ENCODE measurements around the gene VIT.

The VIT gene, protein sequence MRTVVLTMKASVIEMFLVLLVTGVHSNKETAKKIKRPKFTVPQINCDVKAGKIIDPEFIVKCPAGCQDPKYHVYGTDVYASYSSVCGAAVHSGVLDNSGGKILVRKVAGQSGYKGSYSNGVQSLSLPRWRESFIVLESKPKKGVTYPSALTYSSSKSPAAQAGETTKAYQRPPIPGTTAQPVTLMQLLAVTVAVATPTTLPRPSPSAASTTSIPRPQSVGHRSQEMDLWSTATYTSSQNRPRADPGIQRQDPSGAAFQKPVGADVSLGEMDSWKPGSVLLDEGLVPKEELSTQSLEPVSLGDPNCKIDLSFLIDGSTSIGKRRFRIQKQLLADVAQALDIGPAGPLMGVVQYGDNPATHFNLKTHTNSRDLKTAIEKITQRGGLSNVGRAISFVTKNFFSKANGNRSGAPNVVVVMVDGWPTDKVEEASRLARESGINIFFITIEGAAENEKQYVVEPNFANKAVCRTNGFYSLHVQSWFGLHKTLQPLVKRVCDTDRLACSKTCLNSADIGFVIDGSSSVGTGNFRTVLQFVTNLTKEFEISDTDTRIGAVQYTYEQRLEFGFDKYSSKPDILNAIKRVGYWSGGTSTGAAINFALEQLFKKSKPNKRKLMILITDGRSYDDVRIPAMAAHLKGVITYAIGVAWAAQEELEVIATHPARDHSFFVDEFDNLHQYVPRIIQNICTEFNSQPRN

DNA sequence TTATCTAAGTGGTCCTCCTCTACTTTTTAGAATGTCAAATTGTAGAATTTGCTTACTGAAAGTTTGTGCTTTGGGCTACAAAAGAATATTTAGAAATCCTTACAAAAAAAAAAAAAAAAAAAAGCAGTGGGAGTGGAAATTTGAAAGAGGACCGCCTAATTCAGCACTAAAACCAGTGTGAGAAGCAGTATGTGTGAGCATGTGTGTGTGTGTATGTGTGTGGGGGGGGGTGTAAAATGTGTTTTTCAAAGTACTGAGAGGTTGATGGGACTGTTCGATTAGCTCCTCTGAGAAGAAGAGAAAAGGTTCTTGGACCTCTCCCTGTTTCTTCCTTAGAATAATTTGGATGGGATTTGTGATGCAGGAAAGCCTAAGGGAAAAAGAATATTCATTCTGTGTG lies at the start of gene VIT:
VIT (plus strand) TSS at position 175 of the 400 bp plus-strand sequence. CDS start 19,664 bp downstream, outside the sequence.
- in situ Hi-C loops (cut with MboI; ENCODE audit: low sequenced_read_pairs) = no loop called here

DNA sequence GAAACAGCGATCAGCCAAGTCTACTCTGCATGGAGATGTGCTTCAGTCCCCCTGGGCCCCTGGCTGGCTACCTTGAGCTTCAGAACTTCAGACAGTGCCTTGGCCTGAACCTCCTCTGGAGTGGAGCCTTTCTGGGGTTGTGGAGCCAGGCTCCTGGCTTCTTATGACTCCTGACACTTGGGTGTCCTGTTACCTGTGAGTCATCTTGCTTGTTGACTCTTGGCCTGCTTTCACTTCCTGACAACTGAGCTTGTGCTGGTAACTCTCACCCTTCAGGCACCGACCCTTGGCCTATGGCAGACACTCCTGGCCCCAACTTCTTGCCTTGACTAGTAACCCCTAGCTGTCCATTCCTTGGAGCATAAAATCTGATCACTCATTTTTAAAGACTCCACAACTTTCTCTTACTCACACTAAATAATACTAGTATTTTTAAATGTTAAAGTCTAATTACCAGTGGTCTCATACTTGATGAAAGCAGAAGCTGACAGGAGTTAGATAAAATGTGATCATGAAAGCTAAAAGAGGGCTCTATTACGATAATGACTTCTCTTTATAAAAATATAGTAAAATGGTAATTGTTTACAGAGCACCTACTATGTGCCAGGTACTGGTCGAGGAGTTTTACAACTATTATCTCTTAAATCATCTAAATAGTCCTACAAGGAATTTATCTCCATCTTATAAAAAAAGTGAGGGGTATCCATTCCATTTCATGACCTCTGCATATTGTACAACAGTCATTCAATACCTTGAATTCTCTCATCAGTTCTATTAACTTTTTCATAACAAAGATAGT lies 46.3 kb upstream of the VIT start:
- in situ Hi-C loops (cut with MboI; ENCODE audit: low sequenced_read_pairs) = no loop called here

DNA sequence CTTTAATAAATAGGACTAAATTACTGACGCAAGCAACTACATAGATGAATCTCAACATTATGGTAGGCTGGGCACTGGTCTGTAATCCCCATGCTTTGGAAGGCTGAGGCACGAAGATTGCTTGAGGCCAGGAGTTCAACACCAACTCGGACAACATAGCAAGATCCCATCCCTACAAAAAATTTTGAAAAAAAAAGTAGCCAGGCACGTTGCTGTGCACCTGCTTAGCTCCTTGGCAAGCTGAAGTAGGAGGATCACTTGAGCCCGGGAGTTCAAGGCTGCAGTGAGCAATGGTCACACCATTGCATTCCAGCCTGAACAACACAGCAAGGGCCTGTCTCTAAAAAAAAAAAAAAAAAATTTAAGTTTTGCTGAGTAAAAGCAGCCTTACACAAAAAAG lies 43.4 kb upstream of the VIT start:
- in situ Hi-C loops (cut with MboI; ENCODE audit: low sequenced_read_pairs) = no loop called here

DNA sequence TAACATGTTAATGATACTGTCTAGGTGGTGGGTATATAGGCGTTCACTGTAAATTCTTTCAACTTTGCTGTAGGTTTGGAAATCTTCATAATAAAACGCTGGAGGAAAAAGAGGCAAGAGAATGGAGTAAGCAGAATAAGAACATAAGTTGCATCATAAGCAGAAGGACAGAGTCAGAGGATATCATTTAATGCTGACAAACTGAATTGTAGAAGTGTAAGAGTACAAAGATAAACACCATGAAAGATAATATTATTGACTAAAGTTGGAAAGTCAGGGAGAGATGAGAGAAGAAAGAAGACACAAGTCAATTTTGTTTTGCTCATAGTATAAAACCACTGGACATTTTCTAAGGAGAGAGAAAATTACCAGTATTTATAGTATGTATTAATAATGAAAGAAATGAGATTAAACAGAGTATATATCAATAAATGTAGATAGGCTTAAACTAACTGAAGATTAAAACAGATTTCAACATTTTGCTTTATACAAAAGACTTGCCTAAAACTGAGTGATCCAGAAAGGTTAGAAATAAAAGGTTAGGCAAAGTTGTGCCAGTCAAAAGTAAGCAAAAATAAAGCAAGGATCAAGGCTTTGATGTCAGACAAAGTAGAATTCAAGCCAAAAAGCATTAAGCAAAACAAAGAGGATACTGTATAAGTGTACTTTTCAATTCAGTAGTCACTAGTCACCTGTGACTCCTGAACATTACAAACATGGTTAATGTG lies 42.4 kb upstream of the VIT start:
- in situ Hi-C loops (cut with MboI; ENCODE audit: low sequenced_read_pairs) = no loop called here

DNA sequence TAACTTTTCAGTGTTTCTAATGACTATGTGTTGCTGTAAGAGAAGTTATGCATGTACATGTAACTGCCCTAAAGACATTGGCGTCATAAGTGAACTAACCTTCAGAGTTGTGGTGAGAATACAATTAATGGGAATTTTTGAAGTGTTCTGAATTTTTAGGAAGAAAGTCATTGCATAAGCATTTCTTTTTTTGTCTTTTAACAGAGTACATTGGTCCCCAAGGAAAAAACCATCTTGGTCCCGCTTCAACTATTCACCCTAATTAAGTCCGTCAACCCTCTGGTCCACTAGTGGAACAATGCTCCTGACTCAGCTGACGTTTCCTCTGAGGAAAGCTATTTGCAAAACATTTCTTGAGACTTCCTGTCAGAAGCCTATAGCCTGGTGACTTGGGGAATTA lies 41.1 kb upstream of the VIT start:
- in situ Hi-C loops (cut with MboI; ENCODE audit: low sequenced_read_pairs) = no loop called here

DNA sequence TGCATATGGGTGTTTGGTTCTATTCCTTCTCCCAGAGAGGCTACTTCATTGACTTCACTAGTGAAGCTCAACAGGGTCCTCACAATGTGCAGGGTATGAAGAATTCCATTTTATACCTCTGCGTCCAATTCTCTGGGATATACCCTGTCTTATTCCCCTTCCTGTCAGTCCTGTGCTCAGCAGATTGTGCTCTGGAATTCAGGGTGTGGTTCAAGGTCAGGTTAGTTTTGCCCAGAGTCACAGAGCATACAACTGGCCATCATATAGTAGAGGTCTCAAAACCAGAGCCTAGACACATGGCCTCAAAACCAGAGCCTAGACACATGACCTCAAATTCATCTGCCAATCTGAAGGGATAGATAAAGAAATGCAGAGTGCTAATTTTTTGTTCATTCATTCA lies 38.8 kb upstream of the VIT start:
- in situ Hi-C loops (cut with MboI; ENCODE audit: low sequenced_read_pairs) = no loop called here

DNA sequence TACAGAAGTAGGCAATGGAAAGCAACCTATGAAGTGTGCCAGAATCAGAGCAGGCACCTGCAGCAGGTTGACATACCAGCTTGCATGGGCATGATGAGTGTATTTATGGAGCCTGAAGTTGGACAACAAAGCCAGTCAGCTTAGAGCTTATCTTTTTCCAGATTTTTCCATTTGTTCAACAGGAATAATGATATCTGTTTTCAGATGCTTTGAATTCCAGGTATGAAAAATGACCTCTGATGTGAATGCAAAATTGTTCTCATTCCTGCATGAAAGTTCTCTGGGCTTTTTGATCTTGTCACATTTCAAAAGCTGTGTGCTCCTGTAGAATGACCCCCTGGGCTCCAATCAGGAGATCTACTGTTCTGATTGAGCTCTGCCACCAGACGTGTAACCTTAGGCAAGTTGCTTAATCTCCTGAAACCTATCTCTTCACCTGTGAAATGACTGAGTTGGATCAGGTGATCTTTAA lies 38.2 kb upstream of the VIT start:
- in situ Hi-C loops (cut with MboI; ENCODE audit: low sequenced_read_pairs) = no loop called here

DNA sequence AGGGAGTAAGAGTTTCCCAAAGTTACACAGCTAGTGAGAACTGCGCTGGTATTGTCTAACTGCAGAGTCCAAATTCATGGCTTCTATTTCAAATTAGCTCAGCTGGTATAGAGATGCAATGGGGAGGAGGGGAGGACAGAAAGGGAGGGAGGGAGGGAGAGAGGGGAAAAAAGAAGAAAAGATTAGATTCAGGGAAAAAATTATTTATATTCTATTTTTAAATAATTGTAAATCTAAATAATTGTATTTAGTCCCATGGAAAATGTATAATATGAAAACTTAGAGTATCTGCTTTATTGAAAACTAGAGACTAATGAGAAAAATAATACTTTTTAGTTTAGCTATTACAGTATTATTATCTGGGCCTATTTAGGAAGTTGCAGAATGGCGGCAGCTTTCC lies 37.3 kb upstream of the VIT start:
- in situ Hi-C loops (cut with MboI; ENCODE audit: low sequenced_read_pairs) = no loop called here

DNA sequence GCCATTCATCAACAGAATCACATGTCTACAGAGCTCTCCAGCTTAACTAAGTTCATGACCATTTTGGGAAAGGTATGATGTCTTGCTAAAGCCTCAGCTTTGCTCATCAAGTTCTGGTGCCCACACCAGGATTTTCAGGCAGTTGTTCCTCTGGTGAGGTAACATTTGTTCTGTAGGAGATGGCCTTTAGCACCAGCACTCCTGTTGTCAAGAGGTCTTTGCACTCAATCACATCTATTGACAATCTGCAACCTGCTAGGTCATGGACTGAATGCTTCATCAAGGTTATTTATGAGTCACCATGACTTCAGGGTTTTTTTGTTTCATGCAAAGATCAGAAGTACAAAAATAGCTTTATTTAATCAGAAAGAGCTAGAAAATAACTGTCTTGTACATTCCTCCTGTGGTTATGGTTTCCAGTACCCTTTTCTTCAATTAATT lies 36.6 kb upstream of the VIT start:
- in situ Hi-C loops (cut with MboI; ENCODE audit: low sequenced_read_pairs) = no loop called here

DNA sequence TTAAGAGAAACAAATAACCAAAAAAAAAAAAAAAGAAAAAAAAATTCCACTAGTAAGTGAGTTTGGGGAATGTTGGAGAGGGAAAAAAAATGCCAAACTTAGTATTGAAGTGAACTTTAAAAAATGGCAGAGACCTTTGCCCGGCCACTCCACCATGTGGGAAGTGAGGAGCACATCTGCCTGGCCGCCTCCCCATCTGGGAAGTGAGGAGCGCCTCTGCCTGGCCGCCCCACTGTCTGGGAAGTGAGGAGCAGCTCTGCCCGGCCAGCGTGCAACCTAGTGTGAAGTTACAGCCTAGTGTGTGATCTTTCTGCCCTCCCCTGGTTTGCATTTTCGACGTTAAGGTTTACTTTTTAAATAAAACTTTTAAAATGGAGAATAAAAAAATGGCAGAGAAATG lies 33.9 kb upstream of the VIT start:
- in situ Hi-C loops (cut with MboI; ENCODE audit: low sequenced_read_pairs) = no loop called here

DNA sequence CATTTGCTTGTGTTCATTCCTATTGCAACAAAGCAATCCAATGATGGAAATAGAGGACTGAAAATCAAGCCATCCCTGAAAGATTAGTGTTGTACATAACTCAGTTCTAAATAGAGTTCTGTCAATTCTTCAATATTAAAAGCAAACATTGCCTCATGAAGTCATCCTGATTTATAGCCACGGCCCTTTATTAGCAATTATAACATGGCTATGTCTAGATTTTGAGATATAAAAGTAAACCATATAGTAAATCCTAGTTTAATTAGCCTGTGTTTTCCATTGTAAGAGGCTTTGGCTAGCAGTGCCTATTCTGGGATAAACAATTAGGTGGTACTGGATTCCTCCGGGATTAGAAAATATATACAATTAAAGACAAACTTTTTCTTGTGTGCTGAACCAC lies 33.2 kb upstream of the VIT start:
- in situ Hi-C loops (cut with MboI; ENCODE audit: low sequenced_read_pairs) = no loop called here

DNA sequence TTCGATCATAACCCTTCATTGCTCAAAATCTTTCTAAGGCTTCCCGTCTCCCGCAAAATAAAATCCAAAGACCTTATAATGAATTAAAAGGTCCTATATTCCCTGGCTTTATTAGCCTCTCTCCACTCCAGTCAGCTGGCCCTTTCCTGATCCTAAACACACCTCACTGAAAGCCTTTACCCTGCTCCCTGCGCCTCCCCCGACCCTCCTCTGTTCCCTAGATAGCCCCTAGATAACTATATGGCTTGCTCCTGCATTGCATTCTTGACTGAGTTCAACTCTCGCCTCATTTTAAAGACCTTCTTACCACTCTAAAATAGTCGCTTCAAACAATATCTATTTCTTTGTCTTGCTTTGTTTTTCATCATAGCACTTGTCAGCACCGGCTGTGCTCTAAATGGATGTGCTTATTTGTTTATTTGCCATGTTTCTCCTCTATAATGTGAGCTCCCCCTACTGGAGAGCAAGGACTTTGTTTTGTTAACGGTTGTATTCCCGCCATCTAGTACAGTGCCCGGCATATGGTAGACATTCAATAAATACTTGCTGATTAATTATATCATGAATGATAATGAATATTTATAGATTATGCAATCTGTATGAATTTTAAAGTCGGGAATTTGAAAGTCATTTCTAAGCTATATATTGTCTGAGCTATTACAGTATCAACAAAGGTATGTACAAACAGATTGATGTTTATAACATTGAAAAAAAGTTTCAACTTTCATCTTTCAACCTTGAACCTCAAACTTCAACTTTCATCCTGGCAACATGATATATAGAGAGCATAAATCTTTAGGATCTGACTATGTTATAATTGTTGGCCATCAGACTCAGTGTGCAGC lies 32.4 kb upstream of the VIT start:
- in situ Hi-C loops (cut with MboI; ENCODE audit: low sequenced_read_pairs) = no loop called here

DNA sequence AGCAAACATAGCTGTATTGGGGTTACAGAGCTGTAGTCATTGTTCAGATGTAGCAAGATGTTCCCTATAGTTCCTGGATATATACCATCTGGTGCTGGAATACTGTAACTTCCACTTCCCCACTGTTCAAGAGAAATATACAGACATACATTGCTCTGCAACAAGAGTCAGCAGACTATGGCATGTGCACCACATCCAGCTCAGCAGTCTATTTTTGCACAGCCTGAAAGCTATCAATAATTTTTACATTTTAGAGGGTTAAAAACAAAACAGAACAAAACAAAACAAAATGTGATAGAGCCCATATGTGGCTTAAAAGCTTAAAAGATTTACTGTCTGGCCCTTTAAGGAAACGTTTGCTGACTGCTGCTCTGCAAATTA lies 31.8 kb upstream of the VIT start:
- in situ Hi-C loops (cut with MboI; ENCODE audit: low sequenced_read_pairs) = no loop called here

DNA sequence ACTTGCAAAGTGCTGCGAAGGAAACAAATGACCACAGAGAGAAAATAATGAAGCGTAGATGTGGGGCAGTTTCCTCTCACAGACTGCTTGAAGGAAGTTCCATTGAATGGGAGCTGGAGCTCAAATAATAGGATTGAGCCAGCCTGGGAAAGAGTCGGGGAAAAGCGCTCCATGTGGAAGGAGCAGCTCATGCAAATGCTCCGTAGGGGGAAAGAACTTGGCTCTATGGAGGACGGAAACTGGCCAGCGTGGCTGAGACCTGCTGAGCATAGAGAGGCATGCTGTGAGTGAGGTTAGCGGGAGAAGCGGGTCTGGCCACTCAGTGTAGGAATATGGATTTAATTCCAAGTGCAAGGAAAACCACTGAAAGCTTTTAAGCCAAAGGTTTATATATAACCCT lies 28.6 kb upstream of the VIT start:
- in situ Hi-C loops (cut with MboI; ENCODE audit: low sequenced_read_pairs) = no loop called here

DNA sequence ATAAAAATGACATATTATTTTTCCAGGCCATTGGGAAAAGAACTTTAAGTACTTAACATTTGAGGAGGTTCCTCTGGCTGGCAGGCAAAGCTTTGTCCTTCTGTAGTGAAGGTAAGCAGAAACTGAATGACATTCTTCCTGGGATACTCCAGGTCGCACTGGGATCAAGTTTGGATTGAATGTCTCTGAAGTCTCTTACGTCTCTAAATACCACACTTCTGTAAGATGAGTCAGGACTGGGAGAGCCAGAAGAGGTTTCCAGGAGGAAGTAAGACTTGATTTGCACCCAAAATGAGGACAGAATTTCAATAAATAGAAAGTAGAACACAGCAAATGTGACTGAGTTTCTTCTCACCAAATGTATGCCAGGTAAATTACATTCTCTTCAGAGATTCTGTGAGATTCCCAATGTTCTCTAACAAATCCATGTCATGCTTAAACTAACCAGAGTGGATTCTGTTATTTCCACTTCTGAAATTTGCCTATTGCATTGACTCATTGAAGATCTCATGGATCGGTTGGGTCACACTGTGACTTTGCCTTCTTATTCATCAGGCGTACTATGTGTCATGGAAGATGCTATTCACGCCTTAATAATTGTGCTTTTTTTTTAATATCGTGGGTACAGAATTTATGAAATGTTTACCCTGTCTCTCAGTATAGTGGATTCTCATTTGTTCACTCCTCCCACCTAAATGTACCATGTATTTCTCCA lies 25.5 kb upstream of the VIT start:
- in situ Hi-C loops (cut with MboI; ENCODE audit: low sequenced_read_pairs) = no loop called here

DNA sequence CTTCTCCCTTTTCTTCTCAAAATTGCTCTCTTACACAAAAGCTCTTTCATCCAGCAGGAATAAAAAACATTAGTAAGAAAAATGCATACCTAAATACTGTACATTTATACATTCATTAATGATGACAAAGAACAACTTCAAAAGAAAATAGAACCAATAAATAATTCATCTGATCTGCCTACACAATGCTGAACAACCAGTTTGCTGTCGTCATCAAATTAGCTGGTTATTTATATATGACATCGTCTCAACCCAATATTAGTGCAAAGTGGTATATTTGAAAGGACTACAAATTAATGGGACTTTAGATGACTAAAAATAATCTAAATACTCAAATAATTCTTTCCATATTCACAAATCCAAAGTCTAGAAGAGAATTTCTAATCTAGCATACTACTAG lies 24.8 kb upstream of the VIT start:
- in situ Hi-C loops (cut with MboI; ENCODE audit: low sequenced_read_pairs) = no loop called here

DNA sequence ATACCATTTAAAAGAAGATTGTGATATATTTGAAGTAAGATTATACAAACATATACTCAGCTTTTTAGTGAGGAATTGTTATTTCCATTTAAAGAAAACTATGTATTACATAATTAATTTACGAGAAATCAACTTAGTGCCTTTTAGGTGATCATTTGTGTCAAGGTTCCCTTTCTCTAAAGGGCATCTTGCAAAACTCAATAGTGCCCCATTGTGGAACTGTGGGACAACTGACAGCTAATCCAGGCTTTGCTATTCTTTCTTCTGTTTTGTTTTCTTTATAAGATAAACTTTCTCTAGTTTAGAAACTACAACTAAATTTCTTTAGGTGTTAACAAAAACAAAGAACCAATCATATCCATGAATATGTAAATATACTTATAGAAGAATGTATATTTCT lies 24.3 kb upstream of the VIT start:
- in situ Hi-C loops (cut with MboI; ENCODE audit: low sequenced_read_pairs) = no loop called here

DNA sequence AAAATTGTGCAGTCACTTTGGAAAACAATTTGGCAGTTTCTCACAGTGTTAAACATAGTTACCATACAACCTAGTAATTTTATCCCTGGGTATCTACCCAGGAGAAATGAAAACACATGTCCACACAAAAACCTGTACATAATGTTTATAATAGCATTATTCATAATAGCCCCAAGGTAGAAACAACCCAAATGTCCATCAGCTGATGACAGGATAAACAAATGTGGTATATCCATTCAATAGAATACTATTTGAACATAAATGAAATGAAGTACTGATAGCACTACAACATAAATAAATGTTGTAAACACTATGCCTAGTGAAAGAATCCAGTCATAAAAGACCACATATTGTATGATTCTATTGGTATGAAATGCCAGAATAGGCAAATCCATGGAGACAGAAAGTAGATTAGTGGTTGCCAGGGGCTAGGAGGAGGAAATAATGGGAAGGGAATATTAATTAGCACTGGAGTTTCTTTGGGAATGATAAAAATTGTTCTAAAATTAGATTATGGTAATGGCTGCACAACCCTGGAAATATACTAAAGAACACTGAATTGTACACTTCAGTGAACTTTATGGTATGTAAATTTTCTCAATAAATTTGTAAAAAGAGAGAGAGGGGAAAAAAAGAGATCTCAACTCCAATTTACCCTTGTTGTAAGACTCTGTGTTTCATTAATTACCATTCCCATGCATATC lies 20.8 kb upstream of the VIT start:
- in situ Hi-C loops (cut with MboI; ENCODE audit: low sequenced_read_pairs) = no loop called here

DNA sequence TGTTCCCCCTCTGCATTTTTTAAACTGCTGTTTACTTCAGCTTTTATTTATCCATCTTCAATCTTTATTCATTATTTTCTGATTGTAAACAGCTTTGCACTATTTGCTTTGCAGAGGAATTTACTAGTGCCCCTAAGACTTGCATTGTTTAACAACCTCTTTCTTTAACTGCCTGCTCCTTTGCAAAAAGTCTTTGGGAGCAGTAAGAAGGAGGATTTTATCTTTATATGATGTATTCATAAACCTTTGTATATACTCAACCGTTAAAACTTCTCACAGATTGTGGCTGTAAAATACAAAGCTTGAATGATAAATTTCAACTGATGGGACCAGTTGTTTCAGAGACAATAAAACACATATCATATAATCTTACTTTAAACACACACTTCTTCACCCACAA lies 20.1 kb upstream of the VIT start:
- in situ Hi-C loops (cut with MboI; ENCODE audit: low sequenced_read_pairs) = no loop called here
